ENCODE measurements around the gene TRAM2. TPM values are rescaled to one million over a fixed set of nuclear protein-coding genes. Genes with fewer than 3 reads are reported as not detected.

Gene TRAM2
- total and polyA plus RNA-seq, 12 donors: 2.2 to 17.9 (median 10.3) TPM

- no peak overlapping the region for H3K27ac ChIP-seq
- no peak for DNase-seq
- no peaks in the 10 kb centered on the region for H3K36me3 ChIP-seq (replicated peaks in 1 of 2)
- TF ChIP-seq POLR2A (IDR thresholded peaks at IDR 0.05): no peak
- TF ChIP-seq, protein P1, sequence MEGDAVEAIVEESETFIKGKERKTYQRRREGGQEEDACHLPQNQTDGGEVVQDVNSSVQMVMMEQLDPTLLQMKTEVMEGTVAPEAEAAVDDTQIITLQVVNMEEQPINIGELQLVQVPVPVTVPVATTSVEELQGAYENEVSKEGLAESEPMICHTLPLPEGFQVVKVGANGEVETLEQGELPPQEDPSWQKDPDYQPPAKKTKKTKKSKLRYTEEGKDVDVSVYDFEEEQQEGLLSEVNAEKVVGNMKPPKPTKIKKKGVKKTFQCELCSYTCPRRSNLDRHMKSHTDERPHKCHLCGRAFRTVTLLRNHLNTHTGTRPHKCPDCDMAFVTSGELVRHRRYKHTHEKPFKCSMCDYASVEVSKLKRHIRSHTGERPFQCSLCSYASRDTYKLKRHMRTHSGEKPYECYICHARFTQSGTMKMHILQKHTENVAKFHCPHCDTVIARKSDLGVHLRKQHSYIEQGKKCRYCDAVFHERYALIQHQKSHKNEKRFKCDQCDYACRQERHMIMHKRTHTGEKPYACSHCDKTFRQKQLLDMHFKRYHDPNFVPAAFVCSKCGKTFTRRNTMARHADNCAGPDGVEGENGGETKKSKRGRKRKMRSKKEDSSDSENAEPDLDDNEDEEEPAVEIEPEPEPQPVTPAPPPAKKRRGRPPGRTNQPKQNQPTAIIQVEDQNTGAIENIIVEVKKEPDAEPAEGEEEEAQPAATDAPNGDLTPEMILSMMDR (IDR thresholded peaks at IDR 0.05): no peak
- H3K27me3 ChIP-seq: no peaks in the 10 kb centered on the region
- no peak overlapping the region for H3K4me3 ChIP-seq
- H3K9me3 ChIP-seq (replicated peaks in 1 of 3): no peaks in the 10 kb centered on the region
- 78 to 89% (median 86%) methylated on average over 6 of the region's 6 CpGs for WGBS, 4 donors
- peaks cover 0 to 9% of the 10 kb centered on the region in 2 donors for H3K4me1 ChIP-seq (replicated peaks in 1 of 2)
- intact Hi-C loops (cut with DNase I): no loop called here
Measured at GRCh38 chr6:52558266-52559000, 18.4 kb downstream of the TRAM2 start.

DNA sequence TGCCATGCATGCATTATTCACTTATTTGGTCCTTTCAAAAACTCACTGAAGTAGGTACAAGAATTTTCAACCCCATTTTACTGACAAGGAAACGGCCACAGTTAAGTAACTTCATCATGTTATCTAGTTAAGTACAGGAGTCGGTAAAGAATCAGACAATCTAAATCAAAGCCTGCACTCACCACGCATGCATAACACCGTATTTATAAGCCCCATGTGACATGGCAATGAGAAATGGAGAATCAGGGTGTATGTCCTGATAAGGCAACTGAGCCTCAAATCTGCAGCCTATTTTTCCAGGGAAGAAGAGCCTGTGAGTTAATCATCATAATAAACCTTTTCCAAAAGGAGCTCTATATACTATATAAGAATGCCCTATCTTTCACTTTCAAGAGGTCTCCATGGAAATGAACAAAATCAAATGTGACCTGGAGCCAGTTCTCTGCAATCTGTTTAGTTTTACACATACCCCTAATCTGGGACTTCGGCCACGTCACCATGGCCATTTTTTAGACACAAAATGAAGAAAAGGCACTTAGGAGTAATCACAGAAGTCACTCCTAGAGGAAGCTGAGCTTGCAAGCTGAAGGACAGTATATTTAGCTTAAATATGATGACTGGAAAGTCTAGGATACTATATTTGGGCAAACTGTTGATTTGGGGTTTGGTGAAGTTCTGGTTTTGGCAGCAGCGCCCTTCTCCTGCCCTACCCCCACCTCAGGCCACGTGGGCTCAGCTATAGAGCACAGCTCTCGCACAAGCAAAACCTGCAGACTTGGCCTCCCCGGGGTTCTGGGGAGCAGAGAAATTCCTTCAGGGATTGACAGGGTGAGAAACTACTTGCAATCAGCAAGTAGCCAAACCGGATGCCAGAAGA is 19.2 kb downstream of the TRAM2 start:
- H3K9me3 ChIP-seq (replicated peaks in 1 of 3): no peaks in the 10 kb centered on the region
- H3K27me3 ChIP-seq: no peaks in the 10 kb centered on the region
- no peak for DNase-seq
- H3K4me1 ChIP-seq (replicated peaks in 1 of 2): peaks cover 0 to 7% of the 10 kb centered on the region in 2 donors
- H3K36me3 ChIP-seq (replicated peaks in 1 of 2): no peaks in the 10 kb centered on the region
- 70 to 84% (median 77%) methylated on average over 11 of the region's 11 CpGs for WGBS, 4 donors
- H3K27ac ChIP-seq: no peak overlapping the region
- no peak overlapping the region for H3K4me3 ChIP-seq
- TF ChIP-seq POLR2A (IDR thresholded peaks at IDR 0.05): no peak
- TF ChIP-seq, protein P1 (IDR thresholded peaks at IDR 0.05): no peak
- intact Hi-C loops (cut with DNase I): no loop called here

- Histone ChIP-seq H3K36me3 (replicated peaks in 1 of 2) (no peaks in the 10 kb centered on the region), H3K27ac (no peak overlapping the region), H3K9me3 (replicated peaks in 1 of 3) (no peaks in the 10 kb centered on the region), H3K27me3 (no peaks in the 10 kb centered on the region), H3K4me1 (replicated peaks in 1 of 2) (peaks cover 8 to 25% of the 10 kb centered on the region in 2 donors), H3K4me3 (no peak overlapping the region)
- 73 to 77% (median 75%) methylated on average over 5 of the region's 5 CpGs for WGBS, 4 donors
- intact Hi-C loops (cut with DNase I): no loop called here
- DNase-seq: no peak
- TF ChIP-seq, protein P1 (IDR thresholded peaks at IDR 0.05): no peak
- TF ChIP-seq POLR2A (IDR thresholded peaks at IDR 0.05): no peak
Measured at GRCh38 chr6:52555518-52556233, 21.2 kb downstream of the TRAM2 start.

Measured in adrenal gland (tissue), 12 donors.